OCI-LY1 (cell line): Measurements from ENCODE around the gene MTM1.

Source experiments
- H2AFZ ChIP-seq: fragments of 200-600 bp; sonication (generic), shearing (Covaris generic); 2 replicates; pipeline ENCODE4 v1.6.0; 2014; ENCODE audit warnings: antibody characterized with exemption, mild to moderate bottlenecking, low read length
- H3F3A ChIP-seq: fragments of 200-600 bp; sonication (generic), shearing (Covaris generic); 2 replicates; pipeline ENCODE4 v1.6.0; 2014; ENCODE audit warnings: mild to moderate bottlenecking, antibody characterized with exemption, low read length, moderate library complexity; ENCODE audit not compliant: insufficient read depth
- H3K27ac ChIP-seq: fragments of 200-600 bp; sonication (generic); 2 replicates; pipeline ENCODE4 v1.5.1; 2014; ENCODE audit warnings: low read length, mixed run types, mild to moderate bottlenecking, low read depth; ENCODE audit not compliant: poor library complexity, severe bottlenecking
- H3K27me3 ChIP-seq: fragments of 200-600 bp; sonication (generic); 2 replicates; pipeline ENCODE4 v1.6.0; 2014; ENCODE audit warnings: antibody characterized with exemption, mild to moderate bottlenecking, low read length, moderate library complexity; ENCODE audit not compliant: insufficient read depth
- H3K36me3 ChIP-seq: fragments of 200-600 bp; sonication (generic); 2 replicates; pipeline ENCODE4 v1.6.1; 2014; ENCODE audit warnings: mild to moderate bottlenecking, antibody characterized with exemption, low read length, moderate library complexity, mixed read lengths; ENCODE audit not compliant: insufficient read depth
- H3K4me1 ChIP-seq: fragments of 200-600 bp; sonication (generic); 2 replicates; pipeline ENCODE4 v1.5.1; 2014; ENCODE audit warnings: mild to moderate bottlenecking, low read length, moderate library complexity; ENCODE audit not compliant: insufficient read depth, severe bottlenecking
- H3K4me2 ChIP-seq: fragments of 200-600 bp; sonication (generic), shearing (Covaris generic); 2 replicates; pipeline ENCODE4 v1.6.1; 2014; ENCODE audit warnings: low read length
- H3K4me3 ChIP-seq: fragments of 200-600 bp; sonication (generic); 2 replicates; pipeline ENCODE4 v1.5.1; 2014; ENCODE audit warnings: low read length, low read depth, mild to moderate bottlenecking, mixed read lengths; ENCODE audit not compliant: poor library complexity, severe bottlenecking
- H3K79me2 ChIP-seq: fragments of 200-600 bp; shearing (Covaris generic); 2 replicates; pipeline ENCODE4 v1.6.1; 2016; ENCODE audit warnings: mixed run types, low read length, mixed read lengths; ENCODE audit not compliant: insufficient read depth
- H3K9ac ChIP-seq: fragments of 200-600 bp; sonication (generic), shearing (Covaris generic); 2 replicates; pipeline ENCODE4 v1.6.1; 2014; ENCODE audit warnings: mild to moderate bottlenecking, low read length, mixed read lengths
- H3K9me2 ChIP-seq: fragments of 200-600 bp; sonication (generic), shearing (Covaris generic); 2 replicates; pipeline ENCODE4 v1.6.1; 2014; ENCODE audit warnings: low read depth, mild to moderate bottlenecking, low read length, mixed read lengths
- H3K9me3 ChIP-seq: fragments of 200-600 bp; shearing (Covaris generic); 2 replicates; pipeline ENCODE4 v1.6.1; 2014; ENCODE audit warnings: low read length, mixed read lengths
- H4K20me1 ChIP-seq: fragments of 200-600 bp; sonication (generic), shearing (Covaris generic); 2 replicates; pipeline ENCODE4 v1.6.0; 2016; ENCODE audit warnings: mild to moderate bottlenecking, low read length; ENCODE audit not compliant: insufficient read depth
- CTCF ChIP-seq: fragments of 200-600 bp; sonication (generic), shearing (Covaris generic); IDR thresholded peaks from 2 replicates; pipeline ENCODE4 v1.5.1; 2017; ENCODE audit warnings: mild to moderate bottlenecking, antibody characterized with exemption, low read length, moderate library complexity, mixed read lengths
- EZH2 ChIP-seq: fragments of 200-600 bp; sonication (generic), shearing (Covaris generic); IDR thresholded peaks from 2 replicates; pipeline ENCODE4 v1.8.0; 2017; ENCODE audit warnings: borderline replicate concordance, mixed run types, mild to moderate bottlenecking, antibody characterized with exemption, low read length, moderate library complexity, mixed read lengths

MTM1 gene

GRCh38 chrX:150602296-150602695 lies 33.9 kb downstream of the MTM1 start:
- no peak overlapping the region for H3K4me2 ChIP-seq
- H3K27ac ChIP-seq, result no peak overlapping the region
- H2AFZ ChIP-seq, result no peak overlapping the region
- no peaks in the 10 kb centered on the region for H3K79me2 ChIP-seq
- no peaks in the 10 kb centered on the region for H3F3A ChIP-seq
- H3K4me3 ChIP-seq, result no peak overlapping the region
- H4K20me1 ChIP-seq, result no peaks in the 10 kb centered on the region
- no peaks in the 10 kb centered on the region for H3K4me1 ChIP-seq
- H3K9ac ChIP-seq, result no peak overlapping the region
- H3K9me2 ChIP-seq, result no peaks in the 10 kb centered on the region
- no peaks in the 10 kb centered on the region for H3K27me3 ChIP-seq
- no peaks in the 10 kb centered on the region for H3K9me3 ChIP-seq
- no peak for TF ChIP-seq EZH2
- no peak for TF ChIP-seq CTCF
- no peaks in the 10 kb centered on the region; the same call in 1 of the 2 replicates for H3K36me3 ChIP-seq

- H3K4me1 ChIP-seq, result no peaks in the 10 kb centered on the region
- no peak for TF ChIP-seq EZH2
- no peak for TF ChIP-seq CTCF
- no peaks in the 10 kb centered on the region for H3K9me2 ChIP-seq
- H2AFZ ChIP-seq, result no peak overlapping the region
- H3K4me3 ChIP-seq, result no peak overlapping the region
- no peaks in the 10 kb centered on the region for H3K79me2 ChIP-seq
- no peak overlapping the region for H3K27ac ChIP-seq
- no peaks in the 10 kb centered on the region for H3K9me3 ChIP-seq
- H3K4me2 ChIP-seq, result no peak overlapping the region
- no peaks in the 10 kb centered on the region; the same call in 1 of the 2 replicates for H3K36me3 ChIP-seq
- no peaks in the 10 kb centered on the region for H3K27me3 ChIP-seq
- H3K9ac ChIP-seq, result no peak overlapping the region
- no peaks in the 10 kb centered on the region for H3F3A ChIP-seq
- no peaks in the 10 kb centered on the region for H4K20me1 ChIP-seq
Measured at GRCh38 chrX:150602743-150603142, 34.3 kb downstream of the MTM1 start.

DNA sequence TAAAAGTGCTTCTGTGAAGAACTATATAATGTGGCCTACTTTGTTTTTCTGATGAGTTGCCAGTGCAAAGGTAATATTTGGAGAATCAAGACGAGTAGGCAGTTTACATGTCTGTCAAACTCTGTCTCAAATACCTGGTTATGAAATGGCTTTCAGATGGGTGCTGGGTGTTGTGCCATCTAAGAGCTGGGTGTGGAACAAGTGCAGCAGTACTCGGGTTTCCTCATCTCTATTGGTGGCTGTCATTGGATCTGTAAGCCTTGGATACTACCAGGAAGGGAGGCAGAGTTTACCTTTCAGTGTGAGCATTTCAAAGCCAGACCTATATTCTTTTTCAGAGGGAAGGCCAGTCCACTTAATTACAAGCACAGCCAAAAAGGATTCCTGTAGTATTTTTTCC lies 37.2 kb downstream of the MTM1 start:
- Histone ChIP-seq H3K9me2 (no peaks in the 10 kb centered on the region), H3K9me3 (no peaks in the 10 kb centered on the region), H3K79me2 (no peaks in the 10 kb centered on the region), H3K4me3 (no peak overlapping the region), H4K20me1 (no peaks in the 10 kb centered on the region), H3K9ac (no peak overlapping the region), H3K27me3 (no peaks in the 10 kb centered on the region), H3K4me2 (no peak overlapping the region), H3K4me1 (no peaks in the 10 kb centered on the region), H3K36me3 (no peaks in the 10 kb centered on the region), H3K27ac (no peak overlapping the region), H2AFZ (no peak overlapping the region), H3F3A (no peaks in the 10 kb centered on the region)
- no peak for TF ChIP-seq CTCF
- TF ChIP-seq EZH2, result no peak
